ENCODE results near the gene MICA. TPM values are rescaled to one million over a fixed set of nuclear protein-coding genes. Genes with fewer than 3 reads are reported as not detected.
A peak's percentile ranks its signal among the peaks of the same experiment; 100 is the strongest.
"Not testable (repeated sequence)": the region's sequence is repeated elsewhere in the genome, so short reads cannot be mapped to it uniquely, and the experiment has no call there.

The MICA gene
- total RNA-seq, 1 donor, result 15.9 TPM

GRCh38 chr6:31379850-31380249 lies 23.5 kb upstream of the MICA start:
- DNase-seq (ENCODE audit: low read depth in 2 of 3, low spot score in 2 of 3), result no peak

GRCh38 chr6:31381666-31382065 lies 21.7 kb upstream of the MICA start:
- DNase-seq (ENCODE audit: low read depth in 2 of 3, low spot score in 2 of 3), result no peak

GRCh38 chr6:31383149-31383548 lies 20.2 kb upstream of the MICA start:
- no peak for DNase-seq (ENCODE audit: low read depth in 2 of 3, low spot score in 2 of 3)

GRCh38 chr6:31385041-31385440 lies 18.4 kb upstream of the MICA start:
- no peak for DNase-seq (ENCODE audit: low read depth in 2 of 3, low spot score in 2 of 3)

GRCh38 chr6:31386099-31386498 lies 17.3 kb upstream of the MICA start:
- no peak for DNase-seq (ENCODE audit: low read depth in 2 of 3, low spot score in 2 of 3)

GRCh38 chr6:31386977-31387376 lies 16.4 kb upstream of the MICA start:
- DNase-seq (ENCODE audit: low read depth in 2 of 3, low spot score in 2 of 3), result no peak

GRCh38 chr6:31388916-31389801 lies 14.2 kb upstream of the MICA start:
- DNase-seq (ENCODE audit: low read depth in 2 of 3, low spot score in 2 of 3), result not testable (repeated sequence)

GRCh38 chr6:31389802-31390132 lies 13.6 kb upstream of the MICA start:
- not testable (repeated sequence) for DNase-seq (ENCODE audit: low read depth in 2 of 3, low spot score in 2 of 3)

GRCh38 chr6:31393932-31394331 lies 9.5 kb upstream of the MICA start:
- DNase-seq (ENCODE audit: low read depth in 2 of 3, low spot score in 2 of 3), result no peak

- no peak for DNase-seq (ENCODE audit: low read depth in 2 of 3, low spot score in 2 of 3)
Observed at GRCh38 chr6:31394381-31394780, 9.0 kb upstream of the MICA start.

- no peak for DNase-seq (ENCODE audit: low read depth in 2 of 3, low spot score in 2 of 3)
Observed at GRCh38 chr6:31395832-31396231, 7.6 kb upstream of the MICA start.

- DNase-seq (ENCODE audit: low read depth in 2 of 3, low spot score in 2 of 3), result peak; percentile 66 to 89 (median 67)
Observed at GRCh38 chr6:31396422-31397152, 6.8 kb upstream of the MICA start.

- not testable (repeated sequence) for DNase-seq (ENCODE audit: low read depth in 2 of 3, low spot score in 2 of 3)
Observed at GRCh38 chr6:31397153-31397499, 6.3 kb upstream of the MICA start.

GRCh38 chr6:31397901-31398525 lies 5.4 kb upstream of the MICA start:
- DNase-seq (ENCODE audit: low read depth in 2 of 3, low spot score in 2 of 3), result no peak

GRCh38 chr6:31399589-31400466 lies 3.6 kb upstream of the MICA start:
- peak; percentile 29 to 78 (median 78) for DNase-seq (ENCODE audit: low read depth in 2 of 3, low spot score in 2 of 3)

GRCh38 chr6:31400467-31401289 lies 2.7 kb upstream of the MICA start:
- DNase-seq (ENCODE audit: low read depth in 2 of 3, low spot score in 2 of 3), result peak; percentile 57 to 89 (median 76)

- DNase-seq (ENCODE audit: low read depth in 2 of 3, low spot score in 2 of 3), result no peak
Observed at GRCh38 chr6:31401403-31401802, 2.0 kb upstream of the MICA start.

- DNase-seq (ENCODE audit: low read depth in 2 of 3, low spot score in 2 of 3), result peak in 1 of 3 donors; percentile 25
Observed at GRCh38 chr6:31402324-31403282, 792 bp upstream of the MICA start.

GRCh38 chr6:31404061-31404364 lies 618 bp downstream of the MICA start:
- not testable (repeated sequence) for DNase-seq (ENCODE audit: low read depth in 2 of 3, low spot score in 2 of 3)
